Lower leg skin (tissue), 4 donors: ENCODE data around the gene SCLY. TPM values are rescaled to one million over a fixed set of nuclear protein-coding genes. Genes with fewer than 3 reads are reported as not detected.
A peak's percentile ranks its signal among the peaks of the same experiment; 100 is the strongest.

Source experiments
- DNase-seq, 2 donors: peaks; one replicate each; pipeline ENCODE4 v3.0.0-alpha.2; 2019; ENCODE audit warnings: low spot score in 2 of 2
- H3K4me3 ChIP-seq: fragments of 200-600 bp; sonication (generic); 2 replicates; pipeline ENCODE4 v1.5.1; 2017; ENCODE audit warnings: mild to moderate bottlenecking, low read depth; ENCODE audit not compliant: poor library complexity, severe bottlenecking
- CTCF ChIP-seq, 3 donors: fragments of 450-650 bp; IDR thresholded peaks; one replicate each; pipeline ENCODE4 v1.5.1; 2016; ENCODE audit warnings: antibody characterized with exemption in 3 of 3, mild to moderate bottlenecking in 3 of 3, moderate library complexity in 2 of 3
- POLR2A ChIP-seq, 2 donors: fragments of 450-650 bp; IDR thresholded peaks; one replicate each; pipeline ENCODE4 v1.6.1; 2016 to 2017; ENCODE audit warnings: antibody characterized with exemption in 2 of 2, mild to moderate bottlenecking in 1 of 2, moderate library complexity in 1 of 2
- whole genome bisulfite sequencing, 2 donors: methylation state at CpG; one replicate each; pipeline ENCODE4 v1.1.5; 2018; 5-methylcytosine and 5-hydroxymethylcytosine counted together
- intact Hi-C: fragments of 100-400 bp; cut with DNase I; formaldehyde crosslinking; loops from one replicate; pipeline ENCODE4 v1.15.0; 2023; ENCODE audit warnings: low total_unique reads
- total RNA-seq, 4 donors: library from RNA; depleted of rRNA; stranded (reverse); fragments of >200 nt; gene quantifications; one replicate each; pipeline ENCODE4 v1.1.0, GENCODE V29; 2016

SCLY gene
- total RNA-seq, 4 donors from 2014 or later = 2.4 to 12.1 (median 8.2) TPM

GRCh38 chr2:238059505-238059904, 1.3 kb upstream of the SCLY start:
- no peak for DNase-seq
- intact Hi-C loops = no loop called here
- 49 to 55% methylated on average over 3 of the region's 3 CpGs for WGBS, 2 donors
- TF ChIP-seq CTCF (IDR thresholded peaks at IDR 0.05) (no peak), POLR2A (IDR thresholded peaks at IDR 0.05) (no peak)
- H3K4me3 ChIP-seq = no peak overlapping the region

- H3K4me3 ChIP-seq = peak overlapping the region; percentile 73
- intact Hi-C loops = no loop called here
- no peak for DNase-seq
- TF ChIP-seq CTCF (IDR thresholded peaks at IDR 0.05) = no peak
- TF ChIP-seq POLR2A (IDR thresholded peaks at IDR 0.05) = no peak
- 0 to 2% methylated on average over 16 to 18 of the region's 18 CpGs for WGBS, 2 donors
Measured at GRCh38 chr2:238060096-238060541, 682 bp upstream of the SCLY start.

GRCh38 chr2:238061315-238062202, 758 bp downstream of the SCLY start:
- peak in 1 of 2 donors; percentile 86 for DNase-seq
- WGBS, 2 donors = 3 to 4% methylated on average over 29 of the region's 29 CpGs
- no peak for TF ChIP-seq POLR2A (IDR thresholded peaks at IDR 0.05)
- no peak for TF ChIP-seq CTCF (IDR thresholded peaks at IDR 0.05)
- H3K4me3 ChIP-seq = peak overlapping the region; percentile 71
- intact Hi-C loops = no loop called here

GRCh38 chr2:238063414-238064189, 2.8 kb downstream of the SCLY start:
- WGBS, 2 donors = 94 to 97% methylated on average over 8 of the region's 8 CpGs
- intact Hi-C loops = no loop called here
- DNase-seq = peak in 1 of 2 donors; percentile 64
- H3K4me3 ChIP-seq = no peak overlapping the region
- TF ChIP-seq POLR2A (IDR thresholded peaks at IDR 0.05) (no peak), CTCF (IDR thresholded peaks at IDR 0.05) (no peak)

- H3K4me3 ChIP-seq = no peak overlapping the region
- DNase-seq = peak in 1 of 2 donors; percentile 20
- intact Hi-C loops = no loop called here
- 78 to 91% methylated on average over 7 of the region's 7 CpGs for WGBS, 2 donors
- TF ChIP-seq POLR2A (IDR thresholded peaks at IDR 0.05) (no peak), CTCF (IDR thresholded peaks at IDR 0.05) (no peak)
Measured at GRCh38 chr2:238064376-238064775, 3.6 kb downstream of the SCLY start.
